Nephron progenitor cell (in vitro differentiated cells): ENCODE measurements around the gene RESP18.
A peak's percentile ranks its signal among the peaks of the same experiment; 100 is the strongest.

Experiments used
- DNase-seq: peaks from one replicate; pipeline ENCODE4 v3.0.0; 2021
- H3K27ac Mint-ChIP-seq: 2 replicates; pipeline ENCODE4 v1.8.0; 2021; ENCODE audit warnings: mild to moderate bottlenecking, moderate library complexity, mixed read lengths
- H3K27me3 Mint-ChIP-seq: 2 replicates; pipeline ENCODE4 v1.8.0; 2021; ENCODE audit warnings: mild to moderate bottlenecking, low read depth, mixed read lengths; ENCODE audit not compliant: poor library complexity
- H3K36me3 Mint-ChIP-seq: 2 replicates; pipeline ENCODE4 v1.8.0; 2021; ENCODE audit warnings: low read depth, mixed read lengths
- H3K4me1 Mint-ChIP-seq: 2 replicates; pipeline ENCODE4 v1.8.0; 2021; ENCODE audit warnings: mixed read lengths
- H3K4me3 Mint-ChIP-seq: 2 replicates; pipeline ENCODE4 v1.8.0; 2021; ENCODE audit warnings: mild to moderate bottlenecking, moderate library complexity, mixed read lengths
- H3K9me3 Mint-ChIP-seq: 2 replicates; pipeline ENCODE4 v1.8.0; 2021; ENCODE audit warnings: mild to moderate bottlenecking, moderate library complexity, mixed read lengths
- TF ChIP-seq, protein P1 (sequence below): fragments of 200-600 bp; sonication (generic); IDR thresholded peaks from 2 replicates; pipeline ENCODE4 v1.5.0; 2021; ENCODE audit warnings: antibody characterized with exemption

RESP18 gene

GRCh38 chr2:219335373-219335786 is 2.8 kb upstream of the RESP18 start:
- no peaks in the 10 kb centered on the region for H3K36me3 Mint-ChIP-seq
- DNase-seq, result no peak
- TF ChIP-seq, protein P1, sequence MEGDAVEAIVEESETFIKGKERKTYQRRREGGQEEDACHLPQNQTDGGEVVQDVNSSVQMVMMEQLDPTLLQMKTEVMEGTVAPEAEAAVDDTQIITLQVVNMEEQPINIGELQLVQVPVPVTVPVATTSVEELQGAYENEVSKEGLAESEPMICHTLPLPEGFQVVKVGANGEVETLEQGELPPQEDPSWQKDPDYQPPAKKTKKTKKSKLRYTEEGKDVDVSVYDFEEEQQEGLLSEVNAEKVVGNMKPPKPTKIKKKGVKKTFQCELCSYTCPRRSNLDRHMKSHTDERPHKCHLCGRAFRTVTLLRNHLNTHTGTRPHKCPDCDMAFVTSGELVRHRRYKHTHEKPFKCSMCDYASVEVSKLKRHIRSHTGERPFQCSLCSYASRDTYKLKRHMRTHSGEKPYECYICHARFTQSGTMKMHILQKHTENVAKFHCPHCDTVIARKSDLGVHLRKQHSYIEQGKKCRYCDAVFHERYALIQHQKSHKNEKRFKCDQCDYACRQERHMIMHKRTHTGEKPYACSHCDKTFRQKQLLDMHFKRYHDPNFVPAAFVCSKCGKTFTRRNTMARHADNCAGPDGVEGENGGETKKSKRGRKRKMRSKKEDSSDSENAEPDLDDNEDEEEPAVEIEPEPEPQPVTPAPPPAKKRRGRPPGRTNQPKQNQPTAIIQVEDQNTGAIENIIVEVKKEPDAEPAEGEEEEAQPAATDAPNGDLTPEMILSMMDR, result no peak
- no peaks in the 10 kb centered on the region for H3K4me1 Mint-ChIP-seq
- no peak overlapping the region for H3K27ac Mint-ChIP-seq
- H3K27me3 Mint-ChIP-seq, result peaks cover 98% of the 10 kb centered on the region
- no peak overlapping the region for H3K4me3 Mint-ChIP-seq
- peaks cover 7% of the 10 kb centered on the region for H3K9me3 Mint-ChIP-seq

GRCh38 chr2:219334076-219334475 is 1.5 kb upstream of the RESP18 start:
- H3K4me1 Mint-ChIP-seq, result no peaks in the 10 kb centered on the region
- H3K36me3 Mint-ChIP-seq, result no peaks in the 10 kb centered on the region
- DNase-seq, result no peak
- TF ChIP-seq, protein P1, result no peak
- no peak overlapping the region for H3K4me3 Mint-ChIP-seq
- H3K9me3 Mint-ChIP-seq, result peaks cover 7% of the 10 kb centered on the region
- no peak overlapping the region for H3K27ac Mint-ChIP-seq
- peaks cover 98% of the 10 kb centered on the region for H3K27me3 Mint-ChIP-seq

- peaks cover 96% of the 10 kb centered on the region for H3K27me3 Mint-ChIP-seq
- TF ChIP-seq, protein P1, result no peak
- DNase-seq, result peak; percentile 95
- H3K4me1 Mint-ChIP-seq, result no peaks in the 10 kb centered on the region
- H3K36me3 Mint-ChIP-seq, result no peaks in the 10 kb centered on the region
- H3K4me3 Mint-ChIP-seq, result no peak overlapping the region
- peaks cover 6% of the 10 kb centered on the region for H3K9me3 Mint-ChIP-seq
- H3K27ac Mint-ChIP-seq, result no peak overlapping the region
Measured at GRCh38 chr2:219331560-219332213, 857 bp downstream of the RESP18 start.

DNA sequence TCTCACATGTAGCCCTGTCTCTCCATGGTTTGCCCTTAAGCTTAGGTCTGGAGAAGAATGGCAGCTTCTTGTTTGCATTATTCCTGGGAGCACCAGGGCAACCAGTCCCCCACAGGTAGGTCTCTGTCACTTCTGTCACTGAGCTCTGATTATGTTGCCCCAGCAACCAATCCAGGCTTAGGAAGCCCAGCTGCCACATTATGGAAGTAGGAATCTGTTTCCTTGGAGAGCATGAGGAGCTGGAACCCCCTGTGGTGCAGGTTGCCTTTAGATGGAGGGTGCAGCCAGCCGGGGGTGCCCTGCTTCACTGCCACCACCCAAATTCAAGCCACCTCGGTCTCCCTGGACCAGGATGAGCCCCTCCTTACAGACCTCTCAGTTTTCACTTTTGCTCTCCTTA is 4.8 kb downstream of the RESP18 start:
- peaks cover 5% of the 10 kb centered on the region for H3K4me1 Mint-ChIP-seq
- TF ChIP-seq, protein P1, result no peak
- no peak overlapping the region for H3K27ac Mint-ChIP-seq
- no peak for DNase-seq
- no peaks in the 10 kb centered on the region for H3K9me3 Mint-ChIP-seq
- H3K27me3 Mint-ChIP-seq, result peaks cover 93% of the 10 kb centered on the region
- H3K36me3 Mint-ChIP-seq, result no peaks in the 10 kb centered on the region
- no peak overlapping the region for H3K4me3 Mint-ChIP-seq

GRCh38 chr2:219325657-219326315 is 6.8 kb downstream of the RESP18 start:
- TF ChIP-seq, protein P1, result no peak
- Mint-ChIP-seq H3K9me3 (no peaks in the 10 kb centered on the region), H3K4me3 (no peak overlapping the region), H3K27me3 (peaks cover 90% of the 10 kb centered on the region), H3K36me3 (no peaks in the 10 kb centered on the region), H3K4me1 (peaks cover 5% of the 10 kb centered on the region), H3K27ac (no peak overlapping the region)
- DNase-seq, result no peak

- peaks cover 87% of the 10 kb centered on the region for H3K27me3 Mint-ChIP-seq
- no peaks in the 10 kb centered on the region for H3K36me3 Mint-ChIP-seq
- TF ChIP-seq, protein P1, result no peak
- H3K4me1 Mint-ChIP-seq, result peaks cover 5% of the 10 kb centered on the region
- no peak overlapping the region for H3K4me3 Mint-ChIP-seq
- no peaks in the 10 kb centered on the region for H3K9me3 Mint-ChIP-seq
- DNase-seq, result no peak
- no peak overlapping the region for H3K27ac Mint-ChIP-seq
Measured at GRCh38 chr2:219325136-219325535, 7.4 kb downstream of the RESP18 start.
